ENCODE results near the gene SH3RF3.

SH3RF3 gene

GRCh38 chr2:109369671-109370191, 240.7 kb downstream of the SH3RF3 start:
- no peak overlapping the region for H3K4me3 Mint-ChIP-seq
- peaks cover 41% of the 10 kb centered on the region for H3K27me3 Mint-ChIP-seq
- no peaks in the 10 kb centered on the region for H3K4me1 Mint-ChIP-seq
- peak overlapping the region; percentile 42 for H3K27ac Mint-ChIP-seq (ENCODE audit: low read depth)
- ATAC-seq (replicated peaks; ENCODE audit: extremely low read depth, poor library complexity, severe bottlenecking) (no peak), DNase-seq (ENCODE audit: low spot score in 2 of 2) (no peak)
- H3K9me3 Mint-ChIP-seq, result no peaks in the 10 kb centered on the region
- no peaks in the 10 kb centered on the region for H3K36me3 Mint-ChIP-seq (ENCODE audit: insufficient read depth)

- Mint-ChIP-seq H3K4me1 (no peaks in the 10 kb centered on the region), H3K27me3 (peaks cover 41% of the 10 kb centered on the region), H3K36me3 (ENCODE audit: insufficient read depth) (no peaks in the 10 kb centered on the region), H3K9me3 (no peaks in the 10 kb centered on the region), H3K4me3 (no peak overlapping the region), H3K27ac (ENCODE audit: low read depth) (peak overlapping the region; percentile 42)
- no peak for ATAC-seq (replicated peaks; ENCODE audit: extremely low read depth, poor library complexity, severe bottlenecking)
- DNase-seq (ENCODE audit: low spot score in 2 of 2), result no peak
Observed at GRCh38 chr2:109370399-109371035, 241.5 kb downstream of the SH3RF3 start.

GRCh38 chr2:109371481-109372170, 242.6 kb downstream of the SH3RF3 start:
- Mint-ChIP-seq H3K27me3 (peaks cover 41% of the 10 kb centered on the region), H3K27ac (ENCODE audit: low read depth) (no peak overlapping the region), H3K4me3 (no peak overlapping the region), H3K36me3 (ENCODE audit: insufficient read depth) (no peaks in the 10 kb centered on the region), H3K4me1 (no peaks in the 10 kb centered on the region), H3K9me3 (no peaks in the 10 kb centered on the region)
- DNase-seq (ENCODE audit: low spot score in 2 of 2) (no peak), ATAC-seq (replicated peaks; ENCODE audit: extremely low read depth, poor library complexity, severe bottlenecking) (no peak)

- Mint-ChIP-seq H3K4me1 (no peaks in the 10 kb centered on the region), H3K27ac (ENCODE audit: low read depth) (no peak overlapping the region), H3K36me3 (ENCODE audit: insufficient read depth) (no peaks in the 10 kb centered on the region), H3K4me3 (no peak overlapping the region), H3K27me3 (peaks cover 41% of the 10 kb centered on the region), H3K9me3 (no peaks in the 10 kb centered on the region)
- no peak for ATAC-seq (replicated peaks; ENCODE audit: extremely low read depth, poor library complexity, severe bottlenecking)
- DNase-seq (ENCODE audit: low spot score in 2 of 2), result no peak
Observed at GRCh38 chr2:109372171-109372568, 243.2 kb downstream of the SH3RF3 start.

- peaks cover 2% of the 10 kb centered on the region for H3K36me3 Mint-ChIP-seq (ENCODE audit: insufficient read depth)
- no peak for ATAC-seq (replicated peaks; ENCODE audit: extremely low read depth, poor library complexity, severe bottlenecking)
- H3K27me3 Mint-ChIP-seq, result peaks cover 36% of the 10 kb centered on the region
- no peak overlapping the region for H3K27ac Mint-ChIP-seq (ENCODE audit: low read depth)
- H3K9me3 Mint-ChIP-seq, result no peaks in the 10 kb centered on the region
- H3K4me1 Mint-ChIP-seq, result no peaks in the 10 kb centered on the region
- H3K4me3 Mint-ChIP-seq, result no peak overlapping the region
- no peak for DNase-seq (ENCODE audit: low spot score in 2 of 2)
Observed at GRCh38 chr2:109372614-109373013, 243.6 kb downstream of the SH3RF3 start.

GRCh38 chr2:109373791-109374547, 245.0 kb downstream of the SH3RF3 start:
- H3K4me1 Mint-ChIP-seq, result no peaks in the 10 kb centered on the region
- peaks cover 39% of the 10 kb centered on the region for H3K27me3 Mint-ChIP-seq
- H3K27ac Mint-ChIP-seq (ENCODE audit: low read depth), result no peak overlapping the region
- no peak overlapping the region for H3K4me3 Mint-ChIP-seq
- DNase-seq (ENCODE audit: low spot score in 2 of 2) (no peak), ATAC-seq (replicated peaks; ENCODE audit: extremely low read depth, poor library complexity, severe bottlenecking) (no peak)
- H3K9me3 Mint-ChIP-seq, result no peaks in the 10 kb centered on the region
- H3K36me3 Mint-ChIP-seq (ENCODE audit: insufficient read depth), result peaks cover 2% of the 10 kb centered on the region

GRCh38 chr2:109374548-109375130, 245.6 kb downstream of the SH3RF3 start:
- no peak for DNase-seq (ENCODE audit: low spot score in 2 of 2)
- ATAC-seq (replicated peaks; ENCODE audit: extremely low read depth, poor library complexity, severe bottlenecking), result no peak
- H3K4me3 Mint-ChIP-seq, result no peak overlapping the region
- H3K27me3 Mint-ChIP-seq, result peaks cover 39% of the 10 kb centered on the region
- no peak overlapping the region for H3K27ac Mint-ChIP-seq (ENCODE audit: low read depth)
- no peaks in the 10 kb centered on the region for H3K9me3 Mint-ChIP-seq
- H3K4me1 Mint-ChIP-seq, result no peaks in the 10 kb centered on the region
- peaks cover 2% of the 10 kb centered on the region for H3K36me3 Mint-ChIP-seq (ENCODE audit: insufficient read depth)

GRCh38 chr2:109375131-109375561, 246.1 kb downstream of the SH3RF3 start:
- Mint-ChIP-seq H3K27me3 (peaks cover 37% of the 10 kb centered on the region), H3K4me1 (no peaks in the 10 kb centered on the region), H3K9me3 (no peaks in the 10 kb centered on the region), H3K4me3 (no peak overlapping the region), H3K27ac (ENCODE audit: low read depth) (no peak overlapping the region), H3K36me3 (ENCODE audit: insufficient read depth) (peaks cover 2% of the 10 kb centered on the region)
- DNase-seq (ENCODE audit: low spot score in 2 of 2), result no peak
- no peak for ATAC-seq (replicated peaks; ENCODE audit: extremely low read depth, poor library complexity, severe bottlenecking)

GRCh38 chr2:109375656-109376055, 246.7 kb downstream of the SH3RF3 start:
- H3K4me3 Mint-ChIP-seq, result no peak overlapping the region
- H3K27ac Mint-ChIP-seq (ENCODE audit: low read depth), result no peak overlapping the region

GRCh38 chr2:109376115-109376514, 247.1 kb downstream of the SH3RF3 start:
- Mint-ChIP-seq H3K27ac (ENCODE audit: low read depth) (no peak overlapping the region), H3K27me3 (peaks cover 27% of the 10 kb centered on the region), H3K36me3 (ENCODE audit: insufficient read depth) (peaks cover 2% of the 10 kb centered on the region), H3K9me3 (no peaks in the 10 kb centered on the region), H3K4me3 (no peak overlapping the region), H3K4me1 (no peaks in the 10 kb centered on the region)
- ATAC-seq (replicated peaks; ENCODE audit: extremely low read depth, poor library complexity, severe bottlenecking), result no peak
- no peak for DNase-seq (ENCODE audit: low spot score in 2 of 2)

More at GRCh38 chr2:109375656-109376055, 246.7 kb downstream of the SH3RF3 start:
- no peak for ATAC-seq (replicated peaks; ENCODE audit: extremely low read depth, poor library complexity, severe bottlenecking)
- Mint-ChIP-seq H3K27me3 (peaks cover 32% of the 10 kb centered on the region), H3K4me1 (no peaks in the 10 kb centered on the region), H3K36me3 (ENCODE audit: insufficient read depth) (peaks cover 2% of the 10 kb centered on the region), H3K9me3 (no peaks in the 10 kb centered on the region)
- no peak for DNase-seq (ENCODE audit: low spot score in 2 of 2)

GRCh38 chr2:109376796-109377495, 247.9 kb downstream of the SH3RF3 start:
- H3K27me3 Mint-ChIP-seq, result peaks cover 30% of the 10 kb centered on the region
- no peak overlapping the region for H3K27ac Mint-ChIP-seq (ENCODE audit: low read depth)
- H3K4me1 Mint-ChIP-seq, result no peaks in the 10 kb centered on the region
- DNase-seq (ENCODE audit: low spot score in 2 of 2) (no peak), ATAC-seq (replicated peaks; ENCODE audit: extremely low read depth, poor library complexity, severe bottlenecking) (no peak)
- H3K36me3 Mint-ChIP-seq (ENCODE audit: insufficient read depth), result peaks cover 2% of the 10 kb centered on the region
- H3K9me3 Mint-ChIP-seq, result no peaks in the 10 kb centered on the region
- H3K4me3 Mint-ChIP-seq, result no peak overlapping the region

- Mint-ChIP-seq H3K27ac (ENCODE audit: low read depth) (no peak overlapping the region), H3K4me3 (no peak overlapping the region), H3K27me3 (peaks cover 37% of the 10 kb centered on the region), H3K4me1 (no peaks in the 10 kb centered on the region), H3K36me3 (ENCODE audit: insufficient read depth) (peaks cover 2% of the 10 kb centered on the region), H3K9me3 (no peaks in the 10 kb centered on the region)
- ATAC-seq (replicated peaks; ENCODE audit: extremely low read depth, poor library complexity, severe bottlenecking), result no peak
- no peak for DNase-seq (ENCODE audit: low spot score in 2 of 2)
Observed at GRCh38 chr2:109377976-109378375, 249.0 kb downstream of the SH3RF3 start.
